IMR-90 (cell line): ENCODE results near the gene MUSTN1. TPM values are rescaled to one million over a fixed set of nuclear protein-coding genes. Genes with fewer than 3 reads are reported as not detected.

Experiments
- ATAC-seq: fragments of 200-7000 bp; cut with Tn5 transposase; 2 replicates; pipeline ENCODE4 v1.9.1; 2020; ENCODE audit warnings: low read depth, mild to moderate bottlenecking, moderate library complexity
- BruUV-seq: library from RNA; stranded (reverse); fragments of 400-500 nt; replicated peaks from 2 replicates; lab custom pipeline; 2021; lab: Mats Ljungman, UMichigan
- CTCF ChIA-PET: fragments of 300-600 bp; formaldehyde crosslinking; extraction: SDS; loops from one replicate; lab custom pipeline; 2021; ENCODE audit warnings: antibody characterized with exemption; lab: Yijun Ruan, JAX
- POLR2A ChIA-PET: fragments of 300-600 bp; sonication (Branson Sonifier 250); formaldehyde crosslinking; loops from one replicate; lab custom pipeline; 2022; ENCODE audit warnings: antibody characterized with exemption; ENCODE audit not compliant: unreplicated experiment; lab: Charles Lee
- DNase-seq: peaks from one replicate; pipeline ENCODE4 v3.0.0; 2013
- H2AFZ ChIP-seq: replicated peaks from 2 replicates; pipeline ENCODE3; 2013; ENCODE audit warnings: low read length, mild to moderate bottlenecking; ENCODE audit not compliant: poor library complexity
- H2AK5ac ChIP-seq: 2 replicates; pipeline ENCODE4 v1.6.1; 2013; ENCODE audit warnings: low read depth, low read length, inconsistent platforms
- H2AK9ac ChIP-seq: replicated peaks from 2 replicates; pipeline ENCODE3; 2013; ENCODE audit warnings: mild to moderate bottlenecking, low read depth, low read length, moderate library complexity; ENCODE audit not compliant: poor library complexity
- H2BK120ac ChIP-seq: 2 replicates; pipeline ENCODE4 v1.6.1; 2013; ENCODE audit warnings: low read depth, low read length, inconsistent platforms
- H2BK15ac ChIP-seq: 3 replicates; pipeline ENCODE4 v1.6.1; 2013; ENCODE audit warnings: low read depth, low read length, inconsistent platforms
- H2BK20ac ChIP-seq: 2 replicates; pipeline ENCODE4 v1.6.1; 2013; ENCODE audit warnings: low read depth, mild to moderate bottlenecking, inconsistent platforms, low read length, moderate library complexity
- H2BK5ac ChIP-seq: 2 replicates; pipeline ENCODE4 v1.6.1; 2013; ENCODE audit warnings: mild to moderate bottlenecking, low read depth, low read length, inconsistent platforms; ENCODE audit not compliant: poor library complexity, severe bottlenecking
- H3K14ac ChIP-seq: replicated peaks from 2 replicates; pipeline ENCODE4 v1.6.1; 2013; ENCODE audit warnings: low read depth, low read length, inconsistent platforms
- H3K18ac ChIP-seq: 2 replicates; pipeline ENCODE4 v1.6.1; 2013; ENCODE audit warnings: low read depth, low read length, control low read depth
- H3K23ac ChIP-seq: 2 replicates; pipeline ENCODE4 v1.6.1; 2013; ENCODE audit warnings: low read depth, low read length, inconsistent platforms
- H3K27ac ChIP-seq: 2 replicates; pipeline ENCODE4 v1.5.1; 2013; ENCODE audit warnings: mild to moderate bottlenecking, control low read depth, low read length; ENCODE audit not compliant: insufficient read depth
- H3K27me3 ChIP-seq: 2 replicates; pipeline ENCODE4 v1.6.1; 2013; ENCODE audit warnings: low read length; ENCODE audit not compliant: control insufficient read depth, insufficient read depth
- H3K36me3 ChIP-seq: 2 replicates; pipeline ENCODE4 v1.6.1; 2013; ENCODE audit warnings: low read length, mixed read lengths; ENCODE audit not compliant: control insufficient read depth, insufficient read depth
- H3K4ac ChIP-seq: 2 replicates; pipeline ENCODE4 v1.6.1; 2013; ENCODE audit warnings: low read depth, low read length, inconsistent platforms
- H3K4me1 ChIP-seq: 2 replicates; pipeline ENCODE4 v1.6.1; 2013; ENCODE audit warnings: low read length, mixed read lengths; ENCODE audit not compliant: control insufficient read depth, insufficient read depth
- H3K4me2 ChIP-seq: 2 replicates; pipeline ENCODE4 v1.6.1; 2013; ENCODE audit warnings: low read depth, mild to moderate bottlenecking, control low read depth, low read length, moderate library complexity
- H3K4me3 ChIP-seq: 2 replicates; pipeline ENCODE4 v1.5.1; 2013; ENCODE audit warnings: low read depth, mild to moderate bottlenecking, control low read depth, low read length, moderate library complexity; ENCODE audit not compliant: insufficient read depth
- H3K56ac ChIP-seq: 2 replicates; pipeline ENCODE4 v1.6.1; 2013; ENCODE audit warnings: low read length, inconsistent platforms; ENCODE audit not compliant: insufficient read depth; ENCODE audit errors: extremely low read depth
- H3K79me1 ChIP-seq, 2 experiments: 2 replicates each; pipeline ENCODE4 v1.6.1; 2013; ENCODE audit warnings: low read length in 2 of 2, inconsistent platforms in 1 of 2, low read depth in 1 of 2
- H3K9ac ChIP-seq: 2 replicates; pipeline ENCODE4 v1.6.1; 2013; ENCODE audit warnings: low read depth, low read length, control low read depth
- H3K9me1 ChIP-seq: 2 replicates; pipeline ENCODE4 v1.6.1; 2013; ENCODE audit warnings: low read length, inconsistent platforms; ENCODE audit not compliant: insufficient read depth
- H3K9me3 ChIP-seq: 2 replicates; pipeline ENCODE4 v1.6.1; 2013; ENCODE audit warnings: low read length; ENCODE audit not compliant: control insufficient read depth, insufficient read depth
- H4K20me1 ChIP-seq: 2 replicates; pipeline ENCODE4 v1.6.1; 2013; ENCODE audit warnings: low read length, inconsistent platforms; ENCODE audit not compliant: insufficient read depth
- H4K5ac ChIP-seq: 2 replicates; pipeline ENCODE4 v1.6.1; 2013; ENCODE audit warnings: mild to moderate bottlenecking, low read depth, low read length, control low read depth
- H4K8ac ChIP-seq, 2 experiments: 2 replicates each; pipeline ENCODE4 v1.6.1; 2013; ENCODE audit warnings: low read depth in 2 of 2, low read length in 2 of 2, control low read depth in 1 of 2, inconsistent platforms in 1 of 2
- H4K91ac ChIP-seq: 2 replicates; pipeline ENCODE4 v1.6.1; 2013; ENCODE audit warnings: low read depth, low read length, inconsistent platforms; ENCODE audit not compliant: insufficient read depth
- MAZ ChIP-seq: IDR thresholded peaks from 2 replicates; pipeline ENCODE4 v1.6.1; 2012; ENCODE audit warnings: low read depth, mild to moderate bottlenecking, low read length, improper control_type of control experiment, moderate library complexity, borderline replicate concordance
- MXI1 ChIP-seq: IDR thresholded peaks from 2 replicates; pipeline ENCODE4 v1.6.1; 2012; ENCODE audit warnings: low read depth, mild to moderate bottlenecking, low read length, moderate library complexity, borderline replicate concordance
- NFE2L2 ChIP-seq: fragments of 150-350 bp; IDR thresholded peaks from 2 replicates; pipeline ENCODE4 v1.6.1; 2016; ENCODE audit warnings: low read depth, mild to moderate bottlenecking, low read length
- POLR2A ChIP-seq: IDR thresholded peaks from 2 replicates; pipeline ENCODE4 v1.6.1; 2012; ENCODE audit warnings: mild to moderate bottlenecking, low read depth, low read length
- RAD21 ChIP-seq: IDR thresholded peaks from 2 replicates; pipeline ENCODE4 v1.6.1; 2012; ENCODE audit warnings: low read length, improper control_type of control experiment
- WGBS, 2 experiments: methylation state at CpG; one replicate each; pipeline versions ENCODE4 v1.1.5 to v1.1.7; 2013; ENCODE audit warnings: missing lambda C conversion rate in 2 of 2; ENCODE audit not compliant: insufficient read length in 1 of 2; ENCODE audit errors: extremely low coverage in 2 of 2; 5-methylcytosine and 5-hydroxymethylcytosine counted together
- dilution Hi-C: fragments of 300-500 bp; cut with HindIII; formaldehyde crosslinking; loops from one replicate; pipeline ENCODE4 v1.14.3; 2018; ENCODE audit warnings: low sequenced_read_pairs; ENCODE audit not compliant: unreplicated experiment
- in situ Hi-C: fragments of 300-500 bp; cut with MboI; formaldehyde crosslinking; loops from 3 replicates; pipeline ENCODE4 v1.14.3; 2019; ENCODE audit warnings: low sequenced_read_pairs, inconsistent platforms, mixed read lengths
- intact Hi-C: fragments of 100-400 bp; cut with micrococcal nuclease; formaldehyde crosslinking; loops from 2 replicates; pipeline ENCODE4 v1.10.0; 2022
- polyA plus RNA-seq, 3 experiments: library from polyadenylated mRNA; depleted of rRNA; stranded (reverse); fragments of >200 nt; gene quantifications; 2 replicates each; pipeline ENCODE4 v1.2.3, GENCODE V29; 2012; ENCODE audit warnings: low replicate concordance in 1 of 3
- total RNA-seq: library from RNA; depleted of rRNA; stranded (reverse); fragments of >200 nt; gene quantifications from 2 replicates; pipeline ENCODE4 v1.2.3, GENCODE V29; 2012
- TF ChIP-seq, protein P1 (sequence below): conservative IDR thresholded peaks from 2 replicates; pipeline ENCODE4 v1.5.1; 2012; ENCODE audit warnings: mild to moderate bottlenecking, low read depth, low read length, improper control_type of control experiment

MUSTN1 gene
- total and polyA plus RNA-seq, 2 of the 4 experiments (the other 2 are of a cell fraction): not detected

DNA sequence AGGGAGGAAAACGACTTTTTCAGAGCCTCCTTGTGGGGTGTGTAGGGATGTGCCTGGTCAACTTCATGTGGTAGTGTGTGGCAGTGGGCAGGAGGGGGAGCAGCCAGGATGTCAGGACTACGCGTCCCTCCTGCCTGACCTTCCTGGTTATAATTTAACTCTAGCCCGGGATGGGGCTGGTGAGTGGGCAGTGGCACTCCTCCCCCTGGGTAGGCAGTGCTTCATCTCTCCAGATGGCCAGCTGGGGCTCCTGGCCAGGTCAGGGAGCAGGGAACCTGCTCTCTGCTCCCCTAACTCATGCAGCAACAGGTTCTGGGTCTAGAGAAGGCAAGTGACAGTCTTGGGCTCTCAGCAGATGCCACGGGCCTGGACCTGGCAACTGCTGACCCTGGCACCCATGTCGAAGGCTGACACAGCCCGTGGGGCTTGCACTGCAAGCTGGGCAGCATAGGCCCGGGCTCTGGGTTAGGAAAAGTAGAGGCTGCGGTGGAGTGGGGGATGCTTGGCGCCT is 6.9 kb downstream of the MUSTN1 start:
- H2AK5ac ChIP-seq: no peak overlapping the region
- no peak overlapping the region for H2AK9ac ChIP-seq
- H2BK120ac ChIP-seq: no peak overlapping the region
- in situ Hi-C loops (no loop called here), dilution Hi-C loops (no loop called here), intact Hi-C loops (no loop called here)
- no peak overlapping the region for H4K8ac ChIP-seq
- H2AFZ ChIP-seq: no peak overlapping the region
- no peak overlapping the region for H3K56ac ChIP-seq
- no peak overlapping the region for H4K5ac ChIP-seq
- no peak overlapping the region for H2BK20ac ChIP-seq
- POLR2A ChIA-PET: no interaction called here
- WGBS, 2 experiments: 40% methylated on average over 2 of the region's 10 CpGs; no CpG with 5 or more reads in 1 of the 2 experiments
- H3K9me1 ChIP-seq: peaks cover 7% of the 10 kb centered on the region; the same call in 1 of the 2 replicates
- no peak overlapping the region for H4K91ac ChIP-seq
- H3K23ac ChIP-seq: no peak overlapping the region
- H2BK5ac ChIP-seq: no peak overlapping the region
- H3K27ac ChIP-seq: no peak overlapping the region
- no peaks in the 10 kb centered on the region for H3K79me1 ChIP-seq
- no TSS peak for BruUV-seq
- H3K9ac ChIP-seq: no peak overlapping the region
- H3K9me3 ChIP-seq: no peaks in the 10 kb centered on the region
- no peaks in the 10 kb centered on the region for H4K20me1 ChIP-seq
- peaks cover 1% of the 10 kb centered on the region; the same call in 1 of the 2 replicates for H3K27me3 ChIP-seq
- H3K4me3 ChIP-seq: no peak overlapping the region
- H3K4ac ChIP-seq: no peak overlapping the region
- CTCF ChIA-PET: interaction anchor here (0.6 to 0.7 kb wide), 2 partner anchors 12 kb away, joined by 3 to 4 read pairs; no protein-coding TSS in a partner anchor
- DNase-seq: no peak
- no peak overlapping the region for H3K14ac ChIP-seq
- no peak overlapping the region for H3K4me2 ChIP-seq
- TF ChIP-seq POLR2A (no peak), MXI1 (no peak), MAZ (no peak), NFE2L2 (no peak), RAD21 (no peak)
- TF ChIP-seq, protein P1, sequence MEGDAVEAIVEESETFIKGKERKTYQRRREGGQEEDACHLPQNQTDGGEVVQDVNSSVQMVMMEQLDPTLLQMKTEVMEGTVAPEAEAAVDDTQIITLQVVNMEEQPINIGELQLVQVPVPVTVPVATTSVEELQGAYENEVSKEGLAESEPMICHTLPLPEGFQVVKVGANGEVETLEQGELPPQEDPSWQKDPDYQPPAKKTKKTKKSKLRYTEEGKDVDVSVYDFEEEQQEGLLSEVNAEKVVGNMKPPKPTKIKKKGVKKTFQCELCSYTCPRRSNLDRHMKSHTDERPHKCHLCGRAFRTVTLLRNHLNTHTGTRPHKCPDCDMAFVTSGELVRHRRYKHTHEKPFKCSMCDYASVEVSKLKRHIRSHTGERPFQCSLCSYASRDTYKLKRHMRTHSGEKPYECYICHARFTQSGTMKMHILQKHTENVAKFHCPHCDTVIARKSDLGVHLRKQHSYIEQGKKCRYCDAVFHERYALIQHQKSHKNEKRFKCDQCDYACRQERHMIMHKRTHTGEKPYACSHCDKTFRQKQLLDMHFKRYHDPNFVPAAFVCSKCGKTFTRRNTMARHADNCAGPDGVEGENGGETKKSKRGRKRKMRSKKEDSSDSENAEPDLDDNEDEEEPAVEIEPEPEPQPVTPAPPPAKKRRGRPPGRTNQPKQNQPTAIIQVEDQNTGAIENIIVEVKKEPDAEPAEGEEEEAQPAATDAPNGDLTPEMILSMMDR: 0 out of 2 replicates have a peak, but pooled peaks have one; percentile 3
- peaks cover 7% of the 10 kb centered on the region for H3K4me1 ChIP-seq
- H3K36me3 ChIP-seq: no peaks in the 10 kb centered on the region
- ATAC-seq: 0 out of 2 replicates have a peak, but pooled peaks have one; percentile 7
- no peak overlapping the region for H3K18ac ChIP-seq
- H2BK15ac ChIP-seq: no peak overlapping the region
